Fibroblast of villous mesenchyme (primary cell): Measurements from ENCODE around the gene TKTL1. TPM values are rescaled to one million over a fixed set of nuclear protein-coding genes. Genes with fewer than 3 reads are reported as not detected.
"Not testable (repeated sequence)": the region's sequence is repeated elsewhere in the genome, so short reads cannot be mapped to it uniquely, and the experiment has no call there.

Experiments
- DNase-seq: peaks from one replicate; pipeline ENCODE4 v3.0.0-alpha.2; 2010; ENCODE audit warnings: low read depth
- H3K4me3 ChIP-seq: 2 replicates; pipeline ENCODE4 v1.5.1; 2011; ENCODE audit warnings: low read depth, mild to moderate bottlenecking, low read length
- CTCF ChIP-seq: IDR thresholded peaks from 2 replicates; pipeline ENCODE4 v1.5.1; 2012; ENCODE audit warnings: low read depth, mild to moderate bottlenecking, low read length; ENCODE audit not compliant: insufficient read depth
- total RNA-seq: library from RNA; depleted of rRNA; stranded (reverse); fragments of >200 nt; gene quantifications from 2 replicates; pipeline ENCODE4 v1.2.3, GENCODE V29; 2012

Gene TKTL1
- total RNA-seq, 1 donor = not detected

- no peak for DNase-seq
- no peak for TF ChIP-seq CTCF
- no peak overlapping the region for H3K4me3 ChIP-seq
Measured at GRCh38 chrX:154327038-154327820, 31.6 kb downstream of the TKTL1 start.

DNA sequence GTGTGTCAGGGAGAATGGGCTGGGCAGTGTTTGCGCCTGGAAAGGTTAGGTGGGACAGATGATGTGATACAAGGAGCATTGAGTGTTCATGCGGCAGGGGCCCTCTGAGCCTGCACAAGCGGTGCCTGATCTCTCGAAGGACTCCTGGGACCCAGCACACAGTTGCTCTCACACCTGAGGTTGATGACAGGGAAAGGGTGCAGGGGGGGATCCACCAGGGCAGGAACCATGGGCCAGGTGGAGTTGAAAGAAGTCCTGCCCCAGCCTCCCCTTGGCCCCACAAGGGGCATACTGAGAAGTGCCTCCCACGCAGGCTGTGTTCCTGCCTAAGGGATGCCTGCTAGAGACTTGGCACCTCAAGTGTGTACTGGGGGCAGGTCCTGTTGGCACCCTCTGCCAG, 33.1 kb downstream of the TKTL1 start:
- H3K4me3 ChIP-seq = no peak overlapping the region
- no peak for DNase-seq
- TF ChIP-seq CTCF = no peak

DNA sequence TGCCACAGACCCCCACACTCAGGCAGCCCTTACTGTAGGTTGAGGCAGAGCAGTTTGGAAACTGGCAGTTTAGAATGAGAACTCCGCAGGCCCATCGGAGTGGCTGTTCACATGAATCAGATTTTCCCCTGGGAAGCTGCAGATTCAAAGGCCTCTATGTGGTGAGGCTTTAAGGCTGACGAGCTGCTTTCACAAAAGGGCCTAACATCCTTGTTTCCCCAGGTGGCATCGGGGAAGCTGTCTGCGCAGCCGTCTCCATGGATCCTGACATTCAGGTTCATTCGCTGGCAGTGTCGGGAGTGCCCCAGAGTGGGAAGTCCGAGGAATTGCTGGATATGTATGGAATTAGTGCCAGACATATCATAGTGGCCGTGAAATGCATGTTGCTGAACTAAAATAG, 33.7 kb downstream of the TKTL1 start:
- TF ChIP-seq CTCF = no peak
- no peak overlapping the region for H3K4me3 ChIP-seq
- no peak for DNase-seq

DNA sequence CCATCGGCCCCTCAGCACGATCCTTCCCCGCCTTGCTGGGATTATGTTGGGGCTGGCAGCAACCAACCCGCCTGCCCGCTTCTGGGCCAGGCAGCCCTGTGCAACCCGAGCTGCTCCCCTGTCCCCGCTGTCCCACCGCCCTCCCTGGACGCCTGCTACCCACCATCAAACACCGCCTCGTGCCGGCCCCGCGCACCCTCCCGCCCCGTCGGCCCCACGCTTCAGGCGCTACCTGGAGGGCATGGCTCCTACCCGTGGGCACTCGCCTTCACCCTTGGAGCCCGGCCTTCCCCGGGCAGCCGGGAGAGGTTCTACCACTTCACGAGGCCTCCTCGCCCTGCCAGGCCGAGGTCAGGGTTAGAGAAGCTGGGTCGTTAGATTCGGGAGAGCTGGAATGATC, 37.0 kb downstream of the TKTL1 start:
- H3K4me3 ChIP-seq = no peak overlapping the region
- no peak for TF ChIP-seq CTCF
- no peak for DNase-seq

GRCh38 chrX:154333116-154333515, 37.5 kb downstream of the TKTL1 start:
- no peak overlapping the region for H3K4me3 ChIP-seq
- TF ChIP-seq CTCF = no peak
- DNase-seq = no peak

DNA sequence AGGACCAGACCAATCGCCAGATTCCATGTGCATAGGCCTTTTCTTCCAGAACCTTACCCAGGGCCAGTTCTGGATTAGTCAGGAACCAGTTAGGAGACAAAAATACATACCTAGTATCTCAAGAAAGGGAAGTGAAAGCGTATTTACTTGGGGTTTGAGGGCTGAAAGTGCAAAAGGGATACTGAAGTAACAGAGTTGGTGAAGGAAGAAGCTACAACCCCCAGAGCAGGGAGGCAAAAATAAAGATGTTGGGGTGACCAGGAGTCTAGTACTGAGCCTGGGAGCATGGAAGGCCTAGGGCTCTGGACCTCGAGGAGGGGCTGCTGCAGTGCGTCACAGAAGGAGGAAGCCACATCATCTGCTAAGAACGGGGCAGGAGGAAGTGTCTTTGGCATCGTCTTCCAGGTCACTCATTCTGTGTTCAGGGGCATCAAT, 38.3 kb downstream of the TKTL1 start:
- DNase-seq = no peak
- H3K4me3 ChIP-seq = no peak overlapping the region
- no peak for TF ChIP-seq CTCF

GRCh38 chrX:154334496-154334895, 38.9 kb downstream of the TKTL1 start:
- no peak overlapping the region for H3K4me3 ChIP-seq
- DNase-seq = no peak
- TF ChIP-seq CTCF = no peak

DNA sequence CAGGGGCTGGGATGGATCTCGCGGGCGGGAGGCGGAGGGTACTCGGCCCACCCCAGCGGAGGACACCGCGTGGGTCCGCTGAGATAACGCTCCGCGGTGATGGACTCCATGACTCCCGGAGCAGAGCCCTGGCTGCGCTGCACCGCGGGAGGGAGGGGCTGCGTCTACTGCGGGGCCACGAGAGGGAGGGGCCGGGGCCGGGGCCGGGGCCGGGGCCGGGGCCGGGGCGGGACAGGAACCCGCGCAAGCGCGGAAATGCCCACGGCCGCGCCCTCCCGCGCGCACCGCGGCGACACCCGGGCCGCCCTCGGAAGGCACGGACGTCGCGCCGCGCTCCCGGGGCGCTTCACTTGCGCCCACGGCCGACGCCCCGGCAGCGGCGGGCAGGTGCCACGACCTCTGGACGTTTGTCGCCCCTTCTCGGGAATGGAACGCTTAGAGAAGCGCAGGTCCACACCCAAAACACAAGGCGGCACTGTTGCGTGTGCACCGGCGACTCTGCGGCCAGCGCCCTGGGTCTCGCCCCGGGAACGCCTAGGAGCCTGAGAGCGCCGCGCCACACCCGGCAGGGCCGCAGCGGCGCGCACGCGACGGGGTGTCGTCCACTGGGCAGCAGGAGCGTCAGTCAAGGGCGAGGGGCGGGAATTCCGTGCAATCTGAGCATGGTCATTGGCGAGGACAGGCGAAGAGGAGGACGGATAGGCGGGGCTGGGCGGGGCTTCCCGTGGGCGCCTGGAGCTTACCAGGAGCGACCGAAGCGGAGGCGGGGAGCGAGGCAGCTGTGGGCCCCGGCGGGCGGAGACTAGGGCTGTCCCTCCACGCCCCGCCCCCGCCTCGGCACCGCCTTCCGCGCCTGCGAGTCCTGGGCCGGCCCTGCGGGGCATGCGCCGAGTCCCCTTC, 46.1 kb downstream of the TKTL1 start:
- not testable (repeated sequence) for H3K4me3 ChIP-seq, DNase-seq

- not testable (repeated sequence) for H3K4me3 ChIP-seq, DNase-seq
Measured at GRCh38 chrX:154343063-154343462, 47.5 kb downstream of the TKTL1 start.
